Stomach smooth muscle (tissue), 2 donors: ENCODE data around the gene OR52W1.

Experiments used
- H3K27ac ChIP-seq: one replicate; pipeline ENCODE4 v1.7.0; 2013; ENCODE audit warnings: mild to moderate bottlenecking, low read length, inconsistent platforms
- H3K27me3 ChIP-seq, 2 donors: one replicate each; pipeline ENCODE4 v1.7.0; 2013; ENCODE audit warnings: low read length in 2 of 2; ENCODE audit not compliant: insufficient read depth in 2 of 2, control insufficient read depth in 1 of 2
- H3K36me3 ChIP-seq, 2 donors: one replicate each; pipeline ENCODE4 v1.7.0; 2013; ENCODE audit warnings: low read length in 2 of 2; ENCODE audit not compliant: control insufficient read depth in 2 of 2, insufficient read depth in 2 of 2
- H3K4me1 ChIP-seq: one replicate; pipeline ENCODE4 v1.7.0; 2013; ENCODE audit warnings: low read length; ENCODE audit not compliant: control insufficient read depth, insufficient read depth
- H3K4me3 ChIP-seq, 2 donors: one replicate each; pipeline ENCODE4 v1.7.0; 2013; ENCODE audit warnings: low read length in 2 of 2
- H3K9ac ChIP-seq, 2 donors: one replicate each; pipeline ENCODE4 v1.7.0; 2013; ENCODE audit warnings: low read length in 2 of 2, mild to moderate bottlenecking in 1 of 2
- H3K9me3 ChIP-seq, 2 donors: one replicate each; pipeline ENCODE4 v1.7.0; 2013; ENCODE audit warnings: low read length in 2 of 2; ENCODE audit not compliant: control insufficient read depth in 2 of 2
- donor health status: healthy.
- donor health status: Pancreatic carcinoma.

Gene OR52W1

DNA sequence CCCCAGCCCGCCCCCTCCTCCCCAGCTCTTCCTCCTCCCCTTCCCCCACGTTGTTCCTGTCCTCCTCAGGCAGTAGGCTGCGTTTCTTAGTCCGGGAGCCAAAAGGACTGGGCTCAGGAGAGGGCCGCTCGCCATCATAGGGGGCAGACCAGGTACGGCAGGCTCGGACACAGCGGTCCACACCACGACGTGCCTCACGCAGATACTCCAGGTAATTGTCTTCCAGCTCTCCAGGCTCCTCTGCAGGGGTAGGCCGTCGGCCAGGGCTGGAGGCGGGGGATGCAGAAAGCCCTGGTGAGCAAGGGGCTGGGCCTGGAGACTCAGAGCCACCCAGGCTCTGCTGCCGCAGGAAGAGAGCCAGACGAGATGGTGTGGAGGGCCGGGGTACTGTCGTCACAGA lies 18.7 kb downstream of the OR52W1 start:
- H3K27me3 ChIP-seq = no peaks in the 10 kb centered on the region
- H3K27ac ChIP-seq = no peak overlapping the region
- H3K4me3 ChIP-seq = no peak overlapping the region
- no peak overlapping the region for H3K9ac ChIP-seq
- H3K4me1 ChIP-seq = no peaks in the 10 kb centered on the region
- no peaks in the 10 kb centered on the region for H3K9me3 ChIP-seq
- peaks cover 66 to 79% of the 10 kb centered on the region in 2 donors for H3K36me3 ChIP-seq

DNA sequence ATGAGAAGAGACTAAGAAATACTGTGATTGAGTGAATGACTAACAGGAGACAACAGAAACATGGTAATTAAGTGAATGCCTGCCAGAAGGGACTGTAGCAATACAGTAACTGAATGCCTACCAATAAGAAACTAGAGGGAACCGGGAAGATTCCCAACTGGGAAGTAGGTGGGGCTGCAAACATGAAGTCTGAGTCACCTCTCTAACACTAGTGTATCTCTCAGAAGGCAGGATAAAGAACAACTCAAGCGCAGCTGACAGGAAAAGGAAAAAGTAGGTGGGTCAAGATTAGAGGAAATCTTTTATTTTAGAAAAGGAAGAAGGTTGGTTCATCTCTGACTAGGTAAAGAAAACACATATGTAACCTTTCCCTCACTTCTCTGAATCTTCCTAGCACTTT lies 20.3 kb downstream of the OR52W1 start:
- Histone ChIP-seq H3K27me3 (no peaks in the 10 kb centered on the region), H3K4me3 (no peak overlapping the region), H3K4me1 (no peaks in the 10 kb centered on the region), H3K9me3 (no peaks in the 10 kb centered on the region), H3K36me3 (peaks cover 70 to 86% of the 10 kb centered on the region in 2 donors), H3K27ac (no peak overlapping the region), H3K9ac (no peak overlapping the region)

DNA sequence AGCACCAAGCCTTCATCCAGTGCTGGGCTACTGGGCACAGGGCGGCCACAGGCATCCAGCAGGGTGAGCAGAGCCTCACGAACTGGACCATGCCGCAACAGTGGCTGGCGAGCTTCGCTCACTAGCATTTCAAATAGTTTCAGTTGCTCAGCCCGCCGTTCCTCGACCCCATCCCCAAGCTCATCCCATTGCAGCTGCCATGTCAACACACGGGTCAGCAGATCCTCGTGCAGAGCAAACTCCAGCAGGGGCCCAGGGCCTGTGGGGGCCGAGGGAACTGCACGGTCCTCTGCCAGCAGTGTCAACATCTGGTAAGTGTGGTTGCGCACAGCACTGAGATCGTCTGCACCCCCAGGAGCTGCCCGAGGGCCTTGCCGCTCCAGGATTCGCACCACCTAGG lies 24.8 kb downstream of the OR52W1 start:
- Histone ChIP-seq H3K9me3 (no peaks in the 10 kb centered on the region), H3K27ac (no peak overlapping the region), H3K4me1 (no peaks in the 10 kb centered on the region), H3K9ac (no peak overlapping the region), H3K4me3 (no peak overlapping the region), H3K36me3 (peaks cover 40 to 48% of the 10 kb centered on the region in 2 donors), H3K27me3 (no peaks in the 10 kb centered on the region)

DNA sequence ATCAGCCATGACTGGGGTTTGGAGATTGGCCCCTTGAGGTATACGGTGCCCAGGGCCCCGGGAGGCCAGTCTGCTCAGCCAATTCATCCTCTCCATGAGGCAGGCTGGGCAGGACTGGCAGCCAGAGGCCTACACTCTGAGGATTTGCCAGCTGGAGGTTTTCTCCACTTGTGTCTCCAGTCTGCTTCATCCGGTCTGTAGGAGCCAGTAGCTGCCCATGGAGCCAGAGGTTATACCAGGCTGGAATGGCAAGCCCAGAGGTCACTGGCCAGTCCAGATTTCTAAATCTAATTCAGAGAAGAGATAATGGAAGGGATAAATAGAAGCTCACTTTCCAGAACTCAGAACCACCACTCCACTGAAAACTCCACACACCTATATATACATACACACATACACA lies 25.4 kb downstream of the OR52W1 start:
- H3K9ac ChIP-seq = no peak overlapping the region
- H3K27me3 ChIP-seq = no peaks in the 10 kb centered on the region
- no peak overlapping the region for H3K27ac ChIP-seq
- no peak overlapping the region for H3K4me3 ChIP-seq
- H3K9me3 ChIP-seq = no peaks in the 10 kb centered on the region
- H3K4me1 ChIP-seq = no peaks in the 10 kb centered on the region
- H3K36me3 ChIP-seq = peaks cover 34 to 43% of the 10 kb centered on the region in 2 donors

DNA sequence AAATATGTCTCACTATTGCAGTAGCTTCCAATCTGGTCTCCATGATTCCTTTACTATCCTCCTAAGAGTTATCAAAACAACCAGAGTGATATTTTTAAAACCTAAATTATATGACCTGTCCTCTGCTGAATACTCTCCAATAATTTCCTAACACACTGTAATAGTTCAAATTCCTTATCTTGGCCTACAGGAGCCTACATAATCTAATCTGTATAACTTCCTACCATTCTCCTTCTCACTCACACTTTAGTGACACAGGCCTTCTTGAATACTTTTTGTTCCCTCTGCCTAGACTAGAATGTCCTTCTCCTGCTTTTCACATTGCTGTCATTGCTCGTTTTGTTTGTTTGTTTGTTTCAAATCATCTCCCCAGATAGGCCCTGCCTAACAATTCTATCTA lies 26.0 kb downstream of the OR52W1 start:
- H3K36me3 ChIP-seq = peaks cover 28 to 38% of the 10 kb centered on the region in 2 donors

DNA sequence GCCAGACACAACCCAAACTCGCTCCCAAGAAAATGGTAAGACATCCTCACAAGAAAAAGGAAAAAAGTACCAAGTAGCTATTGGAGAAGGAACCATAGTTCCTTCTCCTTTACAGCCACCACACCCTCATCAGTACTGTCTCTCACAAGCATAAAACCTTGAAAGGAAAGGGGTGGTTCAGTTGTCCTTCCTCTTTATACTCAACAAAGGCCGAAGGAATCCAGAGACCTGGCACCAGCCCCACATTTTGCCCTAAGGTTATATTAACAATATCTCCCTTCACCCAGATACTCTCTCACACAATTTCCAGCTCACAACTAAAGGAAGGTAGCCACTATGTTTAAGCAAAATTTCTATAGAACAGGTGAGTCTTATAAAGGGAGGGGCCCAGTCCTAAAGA lies 26.9 kb downstream of the OR52W1 start:
- no peak overlapping the region for H3K4me3 ChIP-seq
- no peaks in the 10 kb centered on the region for H3K27me3 ChIP-seq
- no peaks in the 10 kb centered on the region for H3K9me3 ChIP-seq
- H3K27ac ChIP-seq = no peak overlapping the region
- H3K4me1 ChIP-seq = no peaks in the 10 kb centered on the region
- H3K36me3 ChIP-seq = peaks cover 26 to 30% of the 10 kb centered on the region in 2 donors
- H3K9ac ChIP-seq = no peak overlapping the region

More for the DNA sequence above, 26.0 kb downstream of the OR52W1 start:
- Histone ChIP-seq H3K4me3 (no peak overlapping the region), H3K4me1 (no peaks in the 10 kb centered on the region), H3K27me3 (no peaks in the 10 kb centered on the region), H3K27ac (no peak overlapping the region), H3K9me3 (no peaks in the 10 kb centered on the region), H3K9ac (no peak overlapping the region)

DNA sequence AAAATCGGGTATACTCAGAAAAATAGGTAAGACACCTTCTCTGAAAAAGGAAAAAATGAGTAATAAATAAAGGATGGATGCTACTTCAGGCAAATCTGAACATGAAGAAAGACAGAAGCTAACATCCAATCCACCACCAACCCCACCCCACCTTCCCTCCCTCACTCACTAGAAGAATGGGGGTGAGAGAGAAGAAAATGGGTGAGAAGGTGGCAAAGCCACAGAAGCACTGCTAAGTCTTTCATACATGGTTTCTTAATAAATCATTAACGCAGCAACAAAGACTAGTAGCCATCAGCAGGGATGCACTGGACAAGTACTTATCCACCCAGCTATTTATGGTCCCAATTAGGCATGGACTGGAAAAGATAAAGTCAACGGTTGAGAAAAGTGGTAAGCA lies 29.5 kb downstream of the OR52W1 start:
- Histone ChIP-seq H3K4me3 (no peak overlapping the region), H3K9me3 (no peaks in the 10 kb centered on the region), H3K9ac (no peak overlapping the region), H3K27ac (no peak overlapping the region), H3K27me3 (no peaks in the 10 kb centered on the region), H3K36me3 (peaks cover 8% of the 10 kb centered on the region in 2 donors), H3K4me1 (peaks cover under 1% of the 10 kb centered on the region)

DNA sequence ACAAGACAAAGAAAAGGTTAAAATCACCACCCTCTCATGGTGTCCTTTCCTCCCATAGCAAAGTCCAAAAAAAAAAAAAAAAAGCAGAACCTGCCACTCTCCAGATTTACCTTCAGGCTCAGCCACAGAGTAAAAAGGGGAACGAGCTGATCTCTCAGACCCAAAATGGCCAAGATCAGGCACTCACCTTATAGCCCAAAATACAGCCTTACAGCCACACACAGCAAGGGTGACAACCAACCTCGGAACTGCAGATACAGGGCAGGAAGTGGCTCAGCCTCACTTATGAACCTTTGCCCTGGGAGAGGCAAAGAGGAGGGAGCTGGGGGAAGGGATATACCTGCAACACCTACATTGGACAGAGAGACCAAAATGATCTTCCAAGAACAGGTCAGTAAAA lies 30.9 kb downstream of the OR52W1 start:
- H3K9ac ChIP-seq = no peak overlapping the region
- H3K4me1 ChIP-seq = peaks cover 5% of the 10 kb centered on the region
- no peaks in the 10 kb centered on the region for H3K9me3 ChIP-seq
- H3K36me3 ChIP-seq = no peaks in the 10 kb centered on the region
- no peak overlapping the region for H3K27ac ChIP-seq
- no peak overlapping the region for H3K4me3 ChIP-seq
- H3K27me3 ChIP-seq = no peaks in the 10 kb centered on the region

DNA sequence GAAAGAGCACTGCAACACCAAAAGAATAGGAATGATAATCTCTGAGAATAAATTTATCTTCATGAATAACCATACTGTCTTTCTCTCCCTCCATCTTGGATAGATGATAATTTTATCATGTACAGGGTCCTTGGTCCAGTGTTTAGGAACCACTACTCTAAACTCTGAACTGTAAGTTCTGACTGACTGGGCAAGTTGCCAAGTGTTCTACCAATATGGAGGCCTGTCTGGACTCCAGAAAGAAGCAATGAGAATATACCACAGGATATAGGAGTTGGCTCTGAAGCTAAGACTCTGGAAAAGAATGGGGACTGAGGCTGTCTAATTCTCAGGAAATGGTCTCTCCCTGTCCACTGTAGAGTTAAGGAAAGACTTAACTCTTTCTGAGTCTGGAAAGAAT lies 33.9 kb downstream of the OR52W1 start:
- Histone ChIP-seq H3K9ac (no peak overlapping the region), H3K9me3 (no peaks in the 10 kb centered on the region)

DNA sequence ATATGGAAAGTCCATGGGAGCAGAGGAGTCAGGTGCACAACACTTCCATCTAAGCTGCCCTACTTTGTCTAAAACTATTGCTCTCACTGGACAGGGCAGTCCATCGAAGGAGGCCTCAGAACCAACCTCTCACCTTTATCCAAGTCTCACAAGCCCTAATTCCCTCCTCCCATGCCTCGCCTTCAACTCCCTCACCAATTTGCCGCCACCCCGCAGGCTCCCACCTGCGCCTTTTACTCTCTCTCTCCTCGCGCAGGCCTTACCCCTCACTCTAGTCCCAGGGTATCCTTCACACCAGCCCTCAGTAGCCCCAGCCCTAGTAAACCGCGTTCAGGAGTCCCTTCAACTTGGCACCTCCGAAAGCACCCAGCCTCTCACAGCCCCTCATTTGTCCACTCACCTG lies 35.0 kb downstream of the OR52W1 start:
- no peaks in the 10 kb centered on the region for H3K36me3 ChIP-seq
- H3K27ac ChIP-seq = peak overlapping the region; percentile 76
- H3K9ac ChIP-seq = peak overlapping the region; percentile 88 to 93
- H3K9me3 ChIP-seq = no peaks in the 10 kb centered on the region
- peaks cover 5% of the 10 kb centered on the region for H3K4me1 ChIP-seq
- peak overlapping the region; percentile 84 to 98 for H3K4me3 ChIP-seq
- H3K27me3 ChIP-seq = no peaks in the 10 kb centered on the region

More for the DNA sequence above, 33.9 kb downstream of the OR52W1 start:
- Histone ChIP-seq H3K27me3 (no peaks in the 10 kb centered on the region), H3K27ac (no peak overlapping the region), H3K36me3 (no peaks in the 10 kb centered on the region), H3K4me3 (no peak overlapping the region), H3K4me1 (peaks cover 5% of the 10 kb centered on the region)

DNA sequence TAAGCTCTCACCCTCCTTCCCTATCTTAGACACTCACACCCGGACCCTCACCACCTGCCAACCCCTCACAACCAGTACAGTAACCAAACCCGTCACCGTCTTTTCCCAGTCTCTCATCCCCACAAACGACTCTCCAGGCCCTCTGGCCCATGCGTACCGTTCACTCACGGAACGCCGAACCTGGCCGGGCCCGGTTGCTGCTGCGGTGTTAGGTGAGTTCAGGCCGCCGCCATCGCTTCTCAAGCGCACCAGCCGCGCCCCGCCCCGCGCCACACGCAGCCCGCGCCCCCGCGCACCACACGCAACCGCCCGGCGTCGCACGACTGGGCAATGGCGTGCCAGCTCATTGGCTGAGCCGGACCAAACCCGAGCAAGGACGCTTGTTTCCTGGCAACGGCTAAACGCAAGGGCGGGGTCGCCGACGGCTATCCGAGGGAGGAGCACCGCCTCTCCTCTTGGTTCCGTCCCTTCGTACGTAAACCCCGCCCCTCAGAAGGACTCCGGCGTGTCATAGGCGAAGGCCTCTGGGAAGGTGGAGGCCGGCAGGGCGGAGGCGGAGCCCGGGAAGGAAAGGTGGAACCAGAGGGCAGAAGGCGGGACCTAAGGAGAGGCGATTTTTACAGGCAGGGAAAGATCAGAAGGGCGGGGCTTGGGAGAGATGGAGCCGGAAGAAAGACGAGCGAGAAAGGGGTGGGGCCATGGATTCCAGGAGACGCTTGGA lies 35.5 kb downstream of the OR52W1 start, which contains the start of gene FHIP1B:
TSS of gene FHIP1B (minus strand) at position 250 of the 721 bp plus-strand sequence. CDS start 10,120 bp downstream, outside the sequence.
- Histone ChIP-seq H3K27ac (peak within 1 kb of the TSS; percentile 76), H3K27me3 (no peaks in the 10 kb centered on the region)

More for the DNA sequence above, 35.5 kb downstream of the OR52W1 start, which contains the start of gene FHIP1B:
- H3K4me1 ChIP-seq = peaks cover 5% of the 10 kb centered on the region
- peak within 1 kb of the TSS; percentile 88 to 93 for H3K9ac ChIP-seq
- peak within 1 kb of the TSS; percentile 94 to 98 for H3K4me3 ChIP-seq
- no peaks in the 10 kb centered on the region for H3K36me3 ChIP-seq
- no peaks in the 10 kb centered on the region for H3K9me3 ChIP-seq
